AG10803 (cell line): ENCODE results near the gene SPRR3.

Experiments
- DNase-seq: peaks from one replicate; pipeline ENCODE4 v3.0.0; 2010; ENCODE audit warnings: low read depth
- H3K4me3 ChIP-seq: 2 replicates; pipeline ENCODE4 v1.5.1; 2011; ENCODE audit warnings: mild to moderate bottlenecking, low read length, control low read depth
- TF ChIP-seq, protein P1 (sequence below): conservative IDR thresholded peaks from 2 replicates; pipeline ENCODE4 v1.5.1; 2011; ENCODE audit warnings: mild to moderate bottlenecking, low read length, control low read depth, inconsistent platforms

Gene SPRR3

DNA sequence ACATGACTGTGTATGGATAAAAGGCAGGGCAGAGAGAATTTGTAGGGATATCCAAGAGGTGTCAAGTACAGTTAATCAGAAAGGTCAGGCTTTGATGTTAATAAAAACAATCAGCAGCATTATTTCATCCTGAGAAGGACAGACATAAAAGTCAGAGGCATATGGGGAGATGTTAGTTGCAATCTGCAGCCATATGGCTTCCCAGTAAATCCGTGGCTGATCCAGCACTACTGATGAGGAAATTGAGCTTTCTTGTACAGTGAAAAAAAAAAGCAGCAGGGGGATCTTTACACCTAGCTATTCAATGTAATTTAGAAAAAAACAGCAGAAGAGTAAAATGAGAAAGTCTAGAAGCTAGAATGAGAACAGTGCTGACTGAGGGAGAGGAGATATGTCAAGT is 27.2 kb downstream of the SPRR3 start:
- H3K4me3 ChIP-seq: no peak overlapping the region
- TF ChIP-seq, protein P1, sequence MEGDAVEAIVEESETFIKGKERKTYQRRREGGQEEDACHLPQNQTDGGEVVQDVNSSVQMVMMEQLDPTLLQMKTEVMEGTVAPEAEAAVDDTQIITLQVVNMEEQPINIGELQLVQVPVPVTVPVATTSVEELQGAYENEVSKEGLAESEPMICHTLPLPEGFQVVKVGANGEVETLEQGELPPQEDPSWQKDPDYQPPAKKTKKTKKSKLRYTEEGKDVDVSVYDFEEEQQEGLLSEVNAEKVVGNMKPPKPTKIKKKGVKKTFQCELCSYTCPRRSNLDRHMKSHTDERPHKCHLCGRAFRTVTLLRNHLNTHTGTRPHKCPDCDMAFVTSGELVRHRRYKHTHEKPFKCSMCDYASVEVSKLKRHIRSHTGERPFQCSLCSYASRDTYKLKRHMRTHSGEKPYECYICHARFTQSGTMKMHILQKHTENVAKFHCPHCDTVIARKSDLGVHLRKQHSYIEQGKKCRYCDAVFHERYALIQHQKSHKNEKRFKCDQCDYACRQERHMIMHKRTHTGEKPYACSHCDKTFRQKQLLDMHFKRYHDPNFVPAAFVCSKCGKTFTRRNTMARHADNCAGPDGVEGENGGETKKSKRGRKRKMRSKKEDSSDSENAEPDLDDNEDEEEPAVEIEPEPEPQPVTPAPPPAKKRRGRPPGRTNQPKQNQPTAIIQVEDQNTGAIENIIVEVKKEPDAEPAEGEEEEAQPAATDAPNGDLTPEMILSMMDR: no peak
- no peak for DNase-seq

GRCh38 chr1:153030895-153031294 is 29.3 kb downstream of the SPRR3 start, which contains the start of gene SPRR1B:
Gene SPRR1B, plus strand, starts transcription at chr1:153031203. Its CDS starts 1,143 bp downstream, at chr1:153032346.
- no peak for DNase-seq
- H3K4me3 ChIP-seq: no peak within 1 kb of the TSS
- TF ChIP-seq, protein P1: no peak

DNA sequence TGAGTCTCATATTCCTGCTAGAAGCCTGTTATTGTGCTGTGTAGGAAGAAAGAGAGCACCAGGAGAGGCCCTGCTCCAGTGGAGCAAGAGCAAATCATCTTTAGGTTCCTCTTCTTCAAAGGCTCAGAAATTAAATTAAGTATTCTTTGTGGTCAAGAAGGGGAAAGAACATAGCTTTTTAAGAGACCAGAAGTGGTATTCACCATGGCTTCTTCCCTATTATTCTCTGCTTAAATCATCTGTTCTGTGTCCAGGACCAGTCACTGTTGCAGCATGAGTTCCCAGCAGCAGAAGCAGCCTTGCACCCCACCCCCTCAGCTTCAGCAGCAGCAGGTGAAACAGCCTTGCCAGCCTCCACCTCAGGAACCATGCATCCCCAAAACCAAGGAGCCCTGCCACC is 30.5 kb downstream of the SPRR3 start:
- no peak for DNase-seq
- TF ChIP-seq, protein P1: no peak
- no peak overlapping the region for H3K4me3 ChIP-seq

DNA sequence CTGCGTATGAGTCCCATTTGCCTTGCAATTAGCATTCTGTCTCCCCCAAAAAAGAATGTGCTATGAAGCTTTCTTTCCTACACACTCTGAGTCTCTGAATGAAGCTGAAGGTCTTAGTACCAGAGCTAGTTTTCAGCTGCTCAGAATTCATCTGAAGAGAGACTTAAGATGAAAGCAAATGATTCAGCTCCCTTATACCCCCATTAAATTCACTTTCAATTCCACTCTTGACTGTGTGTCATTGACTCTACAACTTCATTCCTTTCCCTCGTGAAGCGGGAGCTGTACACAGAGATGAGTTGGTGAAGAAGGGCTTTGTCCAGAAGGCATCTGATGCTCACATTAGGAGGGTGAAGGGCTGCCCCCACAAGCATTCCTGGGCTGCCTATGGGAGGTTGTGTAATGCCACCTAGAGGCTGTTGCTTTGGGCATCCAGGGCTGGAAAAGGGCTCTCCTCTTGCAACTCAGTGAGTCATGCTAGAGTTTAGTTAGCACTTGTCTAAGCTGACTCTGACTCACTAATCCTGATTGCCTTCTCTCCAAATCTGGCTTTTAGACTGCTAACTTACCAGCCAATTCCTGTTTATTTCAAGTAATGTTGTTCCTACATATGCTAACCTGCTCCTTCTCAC is 31.2 kb downstream of the SPRR3 start:
- TF ChIP-seq, protein P1: 0 out of 2 replicates have a peak, but pooled peaks have one; percentile 18
- DNase-seq: peak; percentile 63
- H3K4me3 ChIP-seq: no peak overlapping the region

GRCh38 chr1:153035211-153035610 is 33.7 kb downstream of the SPRR3 start:
- DNase-seq: no peak
- TF ChIP-seq, protein P1: no peak

DNA sequence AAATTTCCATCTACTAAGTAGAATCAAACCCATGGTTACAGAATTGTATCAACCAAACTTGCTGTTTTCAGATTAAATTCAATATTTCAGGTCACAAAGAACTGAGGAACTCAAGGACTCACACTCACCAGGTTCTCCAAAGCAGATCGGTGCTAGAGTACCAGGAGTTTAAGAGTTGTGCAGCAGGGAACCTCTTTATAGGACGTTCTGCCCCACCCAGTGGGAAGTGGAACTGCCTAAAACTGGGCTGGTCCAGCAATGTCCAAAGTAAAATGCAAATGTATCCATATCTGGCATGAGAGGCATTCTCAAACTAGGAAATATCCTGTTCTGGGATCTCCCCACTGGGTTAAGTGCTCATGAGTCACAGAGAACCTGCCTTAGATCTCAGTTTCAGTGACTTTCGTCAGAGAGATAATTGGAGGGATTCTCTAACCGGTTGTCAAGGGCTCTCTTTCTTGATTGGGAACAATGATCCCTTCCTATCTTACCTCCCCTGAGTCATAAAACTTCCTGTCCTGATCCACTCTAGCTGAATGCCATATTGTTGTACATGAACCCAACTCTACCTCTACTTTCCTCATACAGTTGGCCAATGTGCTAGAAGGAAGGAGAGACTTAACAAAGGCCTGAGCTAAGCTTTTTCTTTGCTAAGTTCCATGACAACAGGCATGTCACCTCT is 39.5 kb downstream of the SPRR3 start, which contains the start of gene SPRR2D:
Gene SPRR2D, minus strand, starts transcription at position 171 of the 682 bp plus-strand sequence. CDS start 774 bp downstream, outside the sequence.
- DNase-seq: no peak
- TF ChIP-seq, protein P1: no peak
- H3K4me3 ChIP-seq: no peak within 1 kb of the TSS

More at GRCh38 chr1:153035211-153035610, 33.7 kb downstream of the SPRR3 start:
- no peak overlapping the region for H3K4me3 ChIP-seq

GRCh38 chr1:153049211-153049610 is 47.7 kb downstream of the SPRR3 start:
- H3K4me3 ChIP-seq: no peak overlapping the region
- TF ChIP-seq, protein P1: no peak
- DNase-seq: no peak
